ENCODE results near the gene INTS7.

INTS7 gene

DNA sequence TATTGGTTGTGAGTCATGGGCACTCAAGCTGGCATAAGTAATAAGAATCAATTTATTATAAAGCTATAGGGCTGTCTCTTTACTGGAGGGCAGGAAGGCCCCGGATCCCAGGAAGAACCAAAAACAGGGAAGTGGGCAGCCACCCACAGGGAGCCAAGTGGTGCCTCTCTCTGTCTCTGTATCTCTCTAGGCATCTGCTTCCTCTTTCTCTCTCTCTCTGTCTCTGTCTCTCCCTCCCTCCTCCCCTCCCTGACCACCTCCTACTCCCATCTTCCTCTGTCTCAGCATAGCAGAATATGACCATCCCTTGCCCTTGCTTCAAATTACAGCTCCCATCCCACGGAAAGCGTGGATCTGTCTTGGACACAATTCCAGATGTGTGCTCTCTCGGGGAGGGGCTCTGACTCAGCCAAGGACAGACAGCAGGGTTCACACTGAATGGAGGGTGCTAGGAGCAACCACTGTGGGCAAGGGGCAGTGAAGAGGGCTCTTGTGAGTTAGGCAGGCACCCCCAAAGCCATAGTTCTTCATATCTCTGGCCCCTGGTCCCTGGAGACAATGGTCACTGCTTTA is 124.4 kb downstream of the INTS7 start:
- no peak for DNase-seq (ENCODE audit: insufficient read length, low spot score)
- no peak for FAIRE-seq

DNA sequence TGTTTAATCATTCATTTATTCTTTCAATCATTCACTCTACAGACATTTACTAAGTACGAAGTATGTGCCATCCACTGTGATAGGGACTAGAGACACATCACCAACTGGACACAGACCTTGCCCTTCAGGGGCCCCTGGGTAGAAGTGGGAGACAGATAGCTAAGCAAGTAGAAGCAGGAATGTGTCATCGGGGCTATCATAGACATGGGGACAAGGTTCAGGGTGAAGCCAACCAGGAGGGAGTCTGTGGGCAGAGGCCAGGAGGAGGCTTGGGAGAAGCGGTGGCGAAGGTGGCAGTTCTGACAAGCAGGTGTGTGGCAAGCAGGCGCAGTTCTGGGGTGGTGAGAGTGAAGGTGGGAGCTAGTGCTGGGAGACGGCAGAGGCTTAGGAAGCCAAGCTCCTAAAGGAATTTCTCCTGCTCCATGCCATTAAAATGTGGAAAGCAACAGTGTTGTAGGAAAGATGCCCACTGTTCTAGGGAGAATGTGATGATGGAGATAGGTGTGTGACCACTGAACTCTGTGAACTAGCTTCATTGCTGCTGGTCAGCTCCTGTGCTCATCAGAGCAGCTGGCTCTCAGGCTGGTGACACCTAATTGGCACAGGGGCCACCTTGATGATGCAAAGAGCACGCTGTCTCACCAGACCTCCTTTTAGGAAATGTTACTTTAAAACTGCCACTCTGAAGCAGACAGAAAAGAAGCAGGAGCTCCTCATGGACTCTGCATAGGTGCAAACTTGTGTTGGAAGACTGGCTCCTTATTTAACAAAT is 125.1 kb downstream of the INTS7 start:
- FAIRE-seq (no peak), DNase-seq (ENCODE audit: insufficient read length, low spot score) (no peak)

DNA sequence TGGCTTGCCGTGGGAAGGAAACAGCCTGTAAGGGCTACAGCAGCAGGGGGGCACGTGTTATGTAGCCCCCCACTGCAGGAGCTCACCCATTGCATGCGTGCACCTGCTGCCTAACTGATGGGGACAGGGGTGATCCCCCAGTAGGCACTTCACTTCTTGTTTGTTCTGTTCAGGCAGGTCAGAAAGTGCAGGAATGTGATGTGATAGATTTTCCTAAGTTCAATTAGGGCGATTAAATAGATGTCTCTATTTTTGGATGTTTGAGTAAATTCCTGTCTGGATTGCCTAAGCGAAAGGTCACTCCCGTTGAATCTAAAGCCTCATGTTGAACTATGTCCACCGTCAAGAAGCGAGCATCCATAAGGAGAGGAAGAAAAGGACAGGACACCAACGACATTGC is 126.0 kb downstream of the INTS7 start:
- FAIRE-seq (no peak), DNase-seq (ENCODE audit: insufficient read length, low spot score) (no peak)

GRCh38 chr1:211908951-211909350 is 126.4 kb downstream of the INTS7 start:
- DNase-seq (ENCODE audit: insufficient read length, low spot score) (no peak), FAIRE-seq (no peak)

DNA sequence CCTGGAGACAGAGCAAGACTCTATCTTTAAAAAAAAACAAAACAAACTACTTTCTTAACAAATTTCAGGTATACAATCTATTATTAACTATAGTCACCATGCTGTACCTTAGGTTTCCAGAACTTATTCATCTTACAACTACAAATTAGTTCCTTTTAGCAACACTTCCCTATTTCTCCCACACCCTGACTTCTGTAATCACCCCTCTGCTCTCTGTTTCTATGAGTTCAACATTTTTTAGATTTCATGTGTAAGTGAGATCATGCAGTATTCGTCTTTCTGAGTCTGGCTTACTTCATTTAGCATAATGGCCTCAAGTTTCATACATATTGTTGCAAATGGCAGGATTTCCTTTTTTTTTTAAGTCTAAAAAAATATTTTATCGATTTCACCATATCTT is 126.9 kb downstream of the INTS7 start:
- FAIRE-seq (no peak), DNase-seq (ENCODE audit: insufficient read length, low spot score) (no peak)

DNA sequence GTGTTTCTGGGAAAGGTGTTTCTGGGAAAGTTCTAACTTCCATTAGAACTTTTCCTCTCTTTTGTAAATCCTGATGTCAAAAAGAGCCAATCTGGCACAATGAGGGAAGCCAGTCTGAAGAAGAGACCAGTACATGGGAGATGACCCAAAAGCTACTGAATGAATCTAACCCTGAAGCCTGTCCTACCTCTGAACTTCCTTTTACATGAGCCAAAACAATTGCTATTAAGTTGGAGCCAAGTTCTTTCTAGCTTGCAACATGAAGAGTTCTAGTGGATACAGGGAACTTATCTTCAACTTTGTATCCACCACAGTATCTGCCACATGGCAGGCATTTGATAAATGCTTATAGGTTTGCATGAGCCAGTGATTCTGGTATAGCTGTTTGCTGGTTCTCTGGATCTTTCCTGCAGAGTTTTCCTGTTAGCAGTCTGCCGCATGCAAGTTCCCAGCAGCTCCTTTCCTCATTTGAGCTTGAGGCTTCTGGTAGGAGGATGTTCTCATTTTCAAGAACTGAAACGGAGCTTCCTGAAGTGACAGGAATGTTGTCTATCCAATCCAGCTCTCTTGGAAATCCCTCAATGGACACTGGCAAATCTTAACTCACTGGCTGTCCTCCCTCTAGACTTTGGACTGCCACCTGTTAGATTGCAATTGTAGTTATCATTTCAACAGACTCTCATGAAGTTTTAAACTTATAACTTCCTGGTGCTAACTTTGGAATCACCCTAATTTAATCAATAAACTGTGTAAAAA is 131.7 kb downstream of the INTS7 start:
- FAIRE-seq (no peak), DNase-seq (ENCODE audit: insufficient read length, low spot score) (no peak)

DNA sequence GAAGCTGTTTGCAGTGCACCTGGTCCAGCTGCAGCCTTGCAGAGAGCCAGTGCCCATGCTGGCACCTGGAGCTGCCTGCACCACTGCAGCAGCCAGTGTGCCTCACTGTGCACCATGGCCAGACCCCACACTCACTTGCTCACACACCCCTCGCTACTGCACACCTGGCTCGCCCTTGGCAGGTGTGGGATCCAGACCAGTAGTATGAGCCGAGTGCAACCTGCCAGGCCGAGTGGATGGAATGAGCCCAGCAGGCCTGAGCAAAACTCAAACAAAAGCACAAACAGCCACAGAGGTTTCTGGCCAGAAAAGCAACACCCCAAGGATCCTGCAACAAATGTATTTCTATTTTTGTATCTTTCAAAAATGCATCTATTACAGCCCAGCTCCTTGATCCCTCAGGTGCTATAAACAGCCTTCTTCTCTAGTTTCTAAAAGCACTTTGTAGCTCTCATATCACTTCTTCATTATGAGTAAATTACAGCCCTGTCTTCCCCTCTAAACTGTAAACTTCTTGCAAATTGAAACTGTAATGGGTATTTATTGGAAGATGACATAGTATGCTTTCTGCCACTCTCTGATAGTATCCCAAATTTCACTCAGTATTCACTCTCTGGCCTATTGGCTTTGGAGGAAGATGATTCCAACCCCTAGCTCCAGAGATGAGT is 132.6 kb downstream of the INTS7 start:
- FAIRE-seq (no peak), DNase-seq (ENCODE audit: insufficient read length, low spot score) (no peak)

DNA sequence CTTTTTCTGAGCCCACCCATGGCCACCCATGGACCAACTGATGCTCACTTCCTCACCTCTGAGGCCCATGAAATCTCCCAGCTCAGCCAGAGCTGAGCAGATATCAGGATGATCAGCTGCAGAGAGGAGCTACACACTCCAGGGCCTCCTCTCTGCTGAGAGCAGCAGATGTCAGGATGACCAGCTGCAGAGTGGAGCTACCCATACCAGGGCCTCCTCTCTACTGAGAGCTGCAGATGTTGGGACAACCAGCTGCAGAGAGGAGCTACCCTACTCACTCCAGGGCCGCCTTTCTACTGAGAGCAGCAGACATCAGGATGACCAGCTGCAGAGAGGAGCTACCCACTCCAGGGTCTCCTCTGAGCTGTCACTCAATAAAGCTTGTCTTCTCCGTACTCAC is 133.4 kb downstream of the INTS7 start:
- DNase-seq (ENCODE audit: insufficient read length, low spot score), result no peak

DNA sequence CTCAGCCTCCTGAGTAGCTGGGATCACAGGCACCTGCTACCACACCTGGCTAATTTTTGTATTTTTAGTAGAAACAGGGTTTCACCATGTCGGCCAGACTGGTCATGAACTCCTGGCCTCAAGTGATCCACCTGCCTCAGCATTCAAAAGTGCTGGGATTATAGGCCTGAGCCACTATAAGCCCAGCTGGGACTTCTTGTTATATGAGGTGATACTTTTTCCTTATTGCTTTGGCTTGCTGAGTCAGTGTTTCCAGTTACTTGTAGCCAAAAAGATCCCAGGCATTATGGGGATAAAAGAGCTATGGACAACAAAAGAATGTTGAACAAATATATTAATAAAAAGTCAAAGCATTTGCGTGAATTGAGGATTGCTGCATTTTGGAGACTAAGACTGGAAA is 134.9 kb downstream of the INTS7 start:
- DNase-seq (ENCODE audit: insufficient read length, low spot score), result no peak

More for the DNA sequence above, 133.4 kb downstream of the INTS7 start:
- no peak for FAIRE-seq

DNA sequence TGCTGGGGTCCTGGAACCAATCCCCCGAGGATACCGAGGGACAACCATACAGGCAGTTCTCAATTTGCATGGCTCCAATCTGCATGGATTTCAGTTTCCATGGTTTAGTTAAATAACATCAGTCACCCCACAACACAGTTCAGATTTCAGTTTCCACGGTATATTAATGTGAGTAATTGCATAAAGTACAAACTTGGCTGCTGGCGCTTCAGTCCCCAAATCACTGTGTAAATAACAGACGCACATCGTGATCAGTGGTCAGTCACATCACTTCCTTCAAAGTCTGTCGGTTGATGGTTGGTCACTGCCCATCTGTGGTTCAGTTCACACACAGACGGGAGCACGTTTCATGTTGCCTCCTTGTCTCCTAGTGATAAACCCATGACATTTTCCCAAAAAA is 138.4 kb downstream of the INTS7 start:
- FAIRE-seq (peak; percentile 36), DNase-seq (ENCODE audit: insufficient read length, low spot score) (no peak)

More for the DNA sequence above, 134.9 kb downstream of the INTS7 start:
- FAIRE-seq, result no peak

DNA sequence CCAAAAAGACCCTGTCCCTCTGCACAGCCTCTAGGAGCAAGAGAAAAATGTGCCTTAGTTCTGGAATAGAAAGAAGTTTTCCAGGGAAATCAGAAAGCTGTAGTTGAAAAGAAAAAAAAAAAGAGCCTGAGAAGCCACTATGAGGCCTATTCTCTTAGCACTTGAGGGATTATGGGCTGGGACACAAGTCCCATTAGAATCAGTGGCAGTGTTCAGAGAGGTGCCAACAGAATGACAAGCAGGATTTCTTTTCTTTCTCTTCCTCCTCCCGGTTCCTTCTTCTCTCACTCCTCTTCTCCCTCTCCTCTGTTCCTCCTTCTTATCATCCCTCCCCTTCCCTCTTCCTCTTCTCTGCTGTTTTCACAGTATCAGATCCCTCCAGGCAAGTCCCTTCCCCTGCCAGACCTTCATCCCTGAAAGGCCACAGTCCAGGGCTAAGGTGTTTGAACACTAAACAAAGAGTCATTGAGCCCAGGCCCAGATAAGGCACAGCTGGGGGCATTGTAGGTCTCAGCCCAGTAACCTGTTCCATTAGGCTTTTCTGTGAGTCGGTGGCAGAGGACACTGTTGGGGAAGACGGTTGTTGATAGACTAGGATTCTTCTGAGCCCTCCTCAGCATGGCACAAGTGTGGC is 140.1 kb downstream of the INTS7 start:
- FAIRE-seq (no peak), DNase-seq (ENCODE audit: insufficient read length, low spot score) (no peak)

DNA sequence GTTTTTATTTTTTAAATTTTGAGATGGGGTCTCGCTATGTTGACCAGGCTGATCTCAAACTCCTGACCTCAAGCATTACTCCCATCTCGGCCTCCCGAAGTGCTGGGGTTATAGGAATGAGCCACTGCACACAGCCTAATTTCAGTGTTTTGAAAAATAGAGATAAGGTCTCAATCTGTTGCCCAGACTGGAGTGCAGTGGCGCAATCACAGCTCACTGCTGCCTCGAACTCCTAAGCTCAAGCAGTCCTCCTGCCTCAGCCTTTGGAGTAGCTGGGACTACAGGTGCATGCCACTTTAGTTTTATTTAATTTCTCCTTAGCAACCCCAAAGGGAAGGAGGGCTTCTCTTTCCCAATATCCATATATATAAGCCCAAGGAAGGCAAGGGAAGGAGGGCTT is 141.0 kb downstream of the INTS7 start:
- FAIRE-seq (no peak), DNase-seq (ENCODE audit: insufficient read length, low spot score) (no peak)

DNA sequence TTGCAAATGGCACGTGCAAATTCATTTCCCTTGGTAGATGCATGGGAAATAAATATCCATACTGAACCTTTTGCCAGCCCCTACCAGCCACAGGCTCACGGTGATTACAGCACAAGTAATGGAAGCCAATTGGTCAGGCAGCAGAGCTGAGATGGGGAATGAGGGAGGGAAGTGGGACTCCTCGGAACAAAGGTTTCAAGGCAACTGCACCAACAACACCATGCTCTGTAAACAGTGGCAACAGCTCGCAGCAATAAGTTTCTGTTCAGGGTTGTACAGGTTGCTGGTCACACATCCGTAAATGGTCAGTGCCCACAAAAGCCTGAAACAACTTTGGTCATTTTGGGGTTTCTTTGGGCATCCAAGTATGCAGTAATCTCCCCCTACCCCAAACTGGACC is 142.1 kb downstream of the INTS7 start:
- no peak for FAIRE-seq
- no peak for DNase-seq (ENCODE audit: insufficient read length, low spot score)

GRCh38 chr1:211892577-211892976 is 142.8 kb downstream of the INTS7 start:
- no peak for DNase-seq (ENCODE audit: insufficient read length, low spot score)
- FAIRE-seq, result no peak

GRCh38 chr1:211891708-211892107 is 143.6 kb downstream of the INTS7 start:
- FAIRE-seq, result no peak
- no peak for DNase-seq (ENCODE audit: insufficient read length, low spot score)
